ENCODE measurements around the gene RAB43.
"Not testable (repeated sequence)": the region's sequence is repeated elsewhere in the genome, so short reads cannot be mapped to it uniquely, and the experiment has no call there.

Gene RAB43

DNA sequence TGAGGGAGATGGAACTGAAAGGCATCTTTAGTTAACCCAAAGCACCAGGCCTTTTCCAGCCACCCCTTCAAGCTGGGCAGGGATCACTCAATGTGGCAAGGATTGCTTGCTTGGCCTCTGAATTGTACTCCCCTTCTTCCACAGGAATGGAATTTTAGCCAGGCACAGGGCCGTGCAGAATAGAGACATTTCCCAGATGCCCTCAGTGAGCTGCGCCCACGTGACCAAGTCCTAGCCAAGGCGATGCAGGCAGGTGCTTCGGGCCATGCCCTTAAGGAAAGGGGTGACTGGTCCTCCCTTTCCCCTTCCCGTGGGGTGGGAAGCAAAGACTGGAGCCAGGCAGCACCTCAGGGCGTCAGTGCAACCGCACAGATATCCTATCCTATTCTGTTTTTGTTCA, 43.1 kb downstream of the RAB43 start:
- in situ Hi-C loops (cut with MboI; ENCODE audit: low pct_unique_long_range_greater_than_20kb, low sequenced_read_pairs, unreplicated experiment): no loop called here
- TF ChIP-seq, protein P1, sequence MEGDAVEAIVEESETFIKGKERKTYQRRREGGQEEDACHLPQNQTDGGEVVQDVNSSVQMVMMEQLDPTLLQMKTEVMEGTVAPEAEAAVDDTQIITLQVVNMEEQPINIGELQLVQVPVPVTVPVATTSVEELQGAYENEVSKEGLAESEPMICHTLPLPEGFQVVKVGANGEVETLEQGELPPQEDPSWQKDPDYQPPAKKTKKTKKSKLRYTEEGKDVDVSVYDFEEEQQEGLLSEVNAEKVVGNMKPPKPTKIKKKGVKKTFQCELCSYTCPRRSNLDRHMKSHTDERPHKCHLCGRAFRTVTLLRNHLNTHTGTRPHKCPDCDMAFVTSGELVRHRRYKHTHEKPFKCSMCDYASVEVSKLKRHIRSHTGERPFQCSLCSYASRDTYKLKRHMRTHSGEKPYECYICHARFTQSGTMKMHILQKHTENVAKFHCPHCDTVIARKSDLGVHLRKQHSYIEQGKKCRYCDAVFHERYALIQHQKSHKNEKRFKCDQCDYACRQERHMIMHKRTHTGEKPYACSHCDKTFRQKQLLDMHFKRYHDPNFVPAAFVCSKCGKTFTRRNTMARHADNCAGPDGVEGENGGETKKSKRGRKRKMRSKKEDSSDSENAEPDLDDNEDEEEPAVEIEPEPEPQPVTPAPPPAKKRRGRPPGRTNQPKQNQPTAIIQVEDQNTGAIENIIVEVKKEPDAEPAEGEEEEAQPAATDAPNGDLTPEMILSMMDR (IDR thresholded peaks at IDR 0.05; ENCODE audit: extremely low read depth, insufficient read depth, missing control alignments): no peak
- no peak for DNase-seq (ENCODE audit: low spot score)

DNA sequence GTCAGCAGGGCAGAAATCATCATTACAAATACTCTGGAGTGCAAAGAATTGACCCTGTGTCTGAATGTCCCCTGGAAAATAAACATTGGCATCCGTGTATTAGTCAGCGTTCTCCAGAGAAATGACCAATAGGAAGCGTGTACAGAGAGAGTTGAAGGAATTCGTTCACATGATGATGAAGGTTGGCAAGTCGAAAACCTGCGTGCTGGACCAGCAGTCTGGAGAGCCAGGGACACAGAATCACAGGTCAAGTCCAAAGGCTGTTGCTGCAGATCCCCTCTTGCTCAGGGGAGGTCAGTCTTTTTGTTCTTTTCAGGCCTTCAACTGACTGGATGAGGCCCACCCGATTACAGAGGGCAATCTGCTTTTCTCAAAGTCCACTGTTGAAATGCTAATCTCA, 44.4 kb downstream of the RAB43 start:
- in situ Hi-C loops (cut with MboI; ENCODE audit: low pct_unique_long_range_greater_than_20kb, low sequenced_read_pairs, unreplicated experiment): no loop called here
- TF ChIP-seq, protein P1 (IDR thresholded peaks at IDR 0.05; ENCODE audit: extremely low read depth, insufficient read depth, missing control alignments): no peak
- no peak for DNase-seq (ENCODE audit: low spot score)

DNA sequence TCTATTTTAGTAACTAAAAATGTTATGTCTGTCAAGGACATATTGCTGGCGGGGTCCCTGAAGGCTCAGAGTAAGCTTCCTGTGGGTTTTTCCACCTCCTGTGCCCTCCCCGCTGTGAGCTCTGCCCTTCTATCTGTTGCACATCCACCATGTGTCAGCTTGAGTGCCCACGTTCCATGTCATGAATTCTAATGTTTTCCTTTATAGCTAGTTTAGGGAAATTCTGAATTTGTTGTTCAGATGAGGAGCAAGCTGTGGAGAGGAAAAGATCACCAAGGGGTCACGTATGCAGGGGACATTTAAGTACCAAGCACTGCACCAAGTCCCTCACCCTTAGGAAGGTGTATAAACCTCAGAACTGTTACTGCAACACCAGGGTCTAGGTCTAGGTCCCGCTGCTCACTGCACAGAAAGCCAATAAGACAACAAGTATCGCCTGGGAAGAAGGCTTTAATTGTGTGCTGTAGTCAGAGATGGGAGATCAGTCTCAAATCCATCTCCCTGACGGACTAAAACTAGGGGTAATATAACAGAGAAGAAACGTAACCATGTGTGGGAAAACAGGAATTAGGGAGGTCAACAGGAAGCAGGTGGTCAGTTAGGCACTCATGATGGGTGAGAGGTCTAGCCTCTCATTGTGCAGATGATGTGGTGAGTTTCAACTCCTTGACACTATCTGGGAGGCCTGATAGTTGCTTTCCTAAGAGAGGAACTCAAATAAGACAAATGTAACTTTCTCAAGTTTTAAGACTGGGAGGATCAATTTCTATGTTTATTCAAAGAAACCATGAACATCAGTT, 51.3 kb downstream of the RAB43 start:
- in situ Hi-C loops (cut with MboI; ENCODE audit: low pct_unique_long_range_greater_than_20kb, low sequenced_read_pairs, unreplicated experiment): no loop called here
- DNase-seq (ENCODE audit: low spot score): no peak
- TF ChIP-seq, protein P1 (IDR thresholded peaks at IDR 0.05; ENCODE audit: extremely low read depth, insufficient read depth, missing control alignments): no peak

DNA sequence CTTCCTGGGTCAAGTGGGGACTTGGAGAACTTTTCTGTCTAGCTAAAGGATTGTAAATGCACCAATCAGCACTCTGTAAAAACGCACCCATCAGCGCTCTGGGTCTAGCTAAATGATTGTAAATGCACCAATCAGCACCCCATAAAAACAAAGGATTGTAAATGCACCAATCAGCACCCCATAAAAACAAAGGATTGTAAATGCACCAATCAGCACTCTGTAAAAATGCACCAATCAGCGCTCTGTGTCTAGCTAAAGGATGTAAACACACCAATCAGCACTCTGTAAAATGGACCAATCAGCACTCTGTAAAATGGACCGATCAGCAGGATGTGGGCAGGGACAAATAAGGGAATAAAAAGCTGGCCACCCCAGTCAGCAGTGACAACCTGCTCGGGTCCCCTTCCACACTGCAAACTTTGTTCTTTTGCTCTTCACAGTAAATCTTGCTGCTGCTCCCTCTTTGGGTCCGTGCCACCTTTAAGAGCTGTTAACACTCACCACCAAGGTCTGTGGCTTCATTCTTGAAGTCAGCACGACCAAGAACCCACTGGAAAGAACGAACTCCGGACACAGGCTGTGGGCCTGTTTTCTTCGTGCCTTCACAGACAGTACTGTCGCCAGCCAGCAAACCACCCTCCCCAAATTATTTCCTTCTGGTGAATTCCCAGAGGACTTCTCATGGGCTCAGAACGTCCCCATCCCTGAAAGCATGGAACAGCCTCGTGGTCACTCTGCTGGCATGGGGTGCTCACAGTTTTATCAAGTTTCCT, 52.1 kb downstream of the RAB43 start:
- in situ Hi-C loops (cut with MboI; ENCODE audit: low pct_unique_long_range_greater_than_20kb, low sequenced_read_pairs, unreplicated experiment); DNase-seq (ENCODE audit: low spot score): not testable (repeated sequence)

DNA sequence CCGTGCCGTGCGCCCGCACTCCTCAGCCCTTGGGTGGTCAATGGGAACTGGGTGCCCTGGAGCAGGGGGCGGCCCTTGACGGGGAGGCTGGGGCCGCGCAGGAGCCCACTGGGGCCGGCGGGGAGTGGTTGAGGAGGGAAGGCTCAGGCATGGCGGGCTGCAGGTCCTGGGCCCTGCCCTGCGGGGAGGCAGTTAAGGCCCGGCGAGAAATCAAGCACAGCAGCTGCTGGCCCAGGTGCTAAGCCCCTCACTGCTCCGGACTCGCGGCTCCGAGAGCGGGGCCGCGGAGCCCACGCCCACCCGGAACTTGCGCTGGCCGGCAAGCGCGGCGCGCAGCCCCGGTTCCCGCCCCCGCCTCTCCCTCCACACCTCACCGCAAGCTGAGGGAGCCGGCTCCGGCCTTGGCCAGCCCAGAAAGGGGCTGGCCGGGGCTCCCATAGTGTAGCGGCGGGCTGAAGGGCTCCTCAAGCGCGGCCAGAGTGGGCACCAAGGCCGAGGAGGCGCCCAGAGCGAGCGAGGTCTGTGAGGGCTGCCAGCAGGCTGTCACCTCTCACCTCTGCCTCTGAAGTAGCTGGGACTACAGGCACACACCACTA, 53.2 kb downstream of the RAB43 start:
- in situ Hi-C loops (cut with MboI; ENCODE audit: low pct_unique_long_range_greater_than_20kb, low sequenced_read_pairs, unreplicated experiment): no loop called here
- TF ChIP-seq, protein P1 (IDR thresholded peaks at IDR 0.05; ENCODE audit: extremely low read depth, insufficient read depth, missing control alignments): no peak
- DNase-seq (ENCODE audit: low spot score): no peak

DNA sequence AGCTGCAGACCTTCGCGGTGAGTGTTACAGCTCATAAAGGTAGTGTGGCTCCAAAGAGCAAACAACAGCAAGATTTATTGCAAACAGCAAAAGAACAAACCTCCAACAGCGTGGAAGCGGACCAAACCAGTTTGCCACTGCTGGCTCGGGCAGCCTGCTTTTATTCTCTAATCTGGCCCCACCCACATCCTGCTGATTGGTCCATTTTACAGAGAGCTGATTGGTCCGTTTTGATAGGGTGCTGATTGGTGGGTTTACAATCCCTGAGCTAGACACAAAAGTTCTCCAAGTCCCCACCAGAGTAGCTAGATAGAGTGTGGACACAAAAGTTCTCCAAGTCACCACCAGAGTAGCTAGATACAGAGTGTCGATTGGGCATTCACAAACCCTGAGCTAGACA, 53.9 kb downstream of the RAB43 start:
- not testable (repeated sequence) for DNase-seq (ENCODE audit: low spot score)

DNA sequence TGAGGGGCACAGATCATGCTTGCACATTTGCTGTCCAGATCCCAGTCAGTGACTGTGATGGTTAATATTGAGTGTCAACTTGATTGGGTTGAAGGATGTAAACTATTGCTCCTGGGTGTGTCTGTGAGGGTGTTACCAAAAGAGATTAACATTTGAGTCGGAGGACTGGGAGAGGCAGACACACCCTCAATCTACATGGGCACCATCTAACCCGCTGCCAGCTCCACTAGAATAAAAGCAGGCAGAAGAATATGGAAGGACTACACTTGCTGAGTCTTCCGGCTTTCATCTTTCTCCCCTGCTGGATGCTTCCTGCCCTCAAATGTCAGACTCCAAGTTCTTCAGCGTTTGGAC, 55.9 kb downstream of the RAB43 start:
- in situ Hi-C loops (cut with MboI; ENCODE audit: low pct_unique_long_range_greater_than_20kb, low sequenced_read_pairs, unreplicated experiment): no loop called here
- TF ChIP-seq, protein P1 (IDR thresholded peaks at IDR 0.05; ENCODE audit: extremely low read depth, insufficient read depth, missing control alignments): no peak
- no peak for DNase-seq (ENCODE audit: low spot score)

More for the DNA sequence above, 53.9 kb downstream of the RAB43 start:
- in situ Hi-C loops (cut with MboI; ENCODE audit: low pct_unique_long_range_greater_than_20kb, low sequenced_read_pairs, unreplicated experiment): not testable (repeated sequence)
